HepG2 (cell line): Measurements from ENCODE around the gene TFAP2A. TPM values are rescaled to one million over a fixed set of nuclear protein-coding genes. Genes with fewer than 3 reads are reported as not detected.

ENCODE experiments used
- ATAC-seq: fragments of 200-7000 bp; cut with Tn5 transposase; 3 replicates; pipeline ENCODE4 v1.9.1; 2020; ENCODE audit warnings: mild to moderate bottlenecking, moderate library complexity
- BruUV-seq: library from RNA; stranded (reverse); fragments of 400-500 nt; replicated peaks from 2 replicates; lab custom pipeline; 2021; lab: Mats Ljungman, UMichigan
- CTCF ChIA-PET: fragments of 300-600 bp; formaldehyde crosslinking; extraction: SDS; loops from one replicate; lab custom pipeline; 2021; ENCODE audit warnings: low total read pairs, inconsistent platforms, low intra/inter-chr PET ratio; lab: Yijun Ruan, JAX
- POLR2A ChIA-PET: fragments of 350-600 bp; sonication (Branson Sonifier 250); formaldehyde crosslinking; loops from one replicate; lab custom pipeline; 2020; ENCODE audit warnings: antibody characterized with exemption, inconsistent platforms; lab: Yijun Ruan, JAX
- DNase-seq: peaks from one replicate; pipeline ENCODE4 v3.0.0-alpha.2; 2015; ENCODE audit warnings: low spot score
- FAIRE-seq: peaks from 3 replicates; lab custom pipeline; 2011; peaks lifted over from hg19 to GRCh38; lab: Jason Lieb, UNC
- H2AFZ ChIP-seq: one replicate; pipeline ENCODE4 v1.6.1; 2011; ENCODE audit warnings: low read length, inconsistent platforms
- H3K27ac ChIP-seq: fragments of 300-600 bp; 3 replicates; pipeline ENCODE4 v1.8.0; 2011; ENCODE audit warnings: mixed run types, mild to moderate bottlenecking, mixed read lengths, low read length, inconsistent platforms; ENCODE audit not compliant: insufficient read depth; ENCODE audit errors: extremely low read length
- H3K27me3 ChIP-seq, 2 experiments: fragments of 200-600 bp in 1 of 2; 2 replicates in 1 of 2; 3 replicates in 1 of 2; pipeline versions ENCODE4 v1.6.0 to v1.8.0; 2011; ENCODE audit warnings: low read length in 2 of 2, mild to moderate bottlenecking in 2 of 2, moderate library complexity in 2 of 2, inconsistent platforms in 1 of 2; ENCODE audit not compliant: insufficient read depth in 2 of 2, control insufficient read depth in 1 of 2
- H3K36me3 ChIP-seq, 2 experiments: fragments of 200-600 bp in 1 of 2; replicated peaks in 1 of 2; 2 replicates in 1 of 2; 3 replicates in 1 of 2; pipeline versions ENCODE4 v1.5.1 to v1.8.0; 2011; ENCODE audit warnings: low read length in 2 of 2, inconsistent platforms in 1 of 2; ENCODE audit not compliant: insufficient read depth in 2 of 2, control insufficient read depth in 1 of 2
- H3K4me1 ChIP-seq: 2 replicates; pipeline ENCODE4 v1.5.1; 2012; ENCODE audit warnings: low read length, inconsistent platforms; ENCODE audit not compliant: insufficient read depth
- H3K4me2 ChIP-seq: 2 replicates; pipeline ENCODE4 v1.6.0; 2011; ENCODE audit warnings: low read depth, low read length, inconsistent platforms
- H3K4me3 ChIP-seq, 3 experiments: fragments of 200-600 bp in 1 of 3; sonication (generic), shearing (Covaris generic) in 1 of 3; replicated peaks in 1 of 3; 2 replicates each; pipeline ENCODE4 v1.5.1; 2011 to 2016; ENCODE audit warnings: low read length in 3 of 3, inconsistent platforms in 2 of 3, low read depth in 2 of 3, mild to moderate bottlenecking in 2 of 3, control low read depth in 1 of 3, mixed read lengths in 1 of 3; ENCODE audit not compliant: insufficient read depth in 1 of 3
- H3K79me2 ChIP-seq: one replicate; pipeline ENCODE4 v1.6.1; 2011; ENCODE audit warnings: low read length, inconsistent platforms; ENCODE audit not compliant: insufficient read depth
- H3K9ac ChIP-seq: 2 replicates; pipeline ENCODE4 v1.6.0; 2011; ENCODE audit warnings: mild to moderate bottlenecking, low read depth, low read length, inconsistent platforms; ENCODE audit not compliant: insufficient read depth
- H3K9me3 ChIP-seq: 2 replicates; pipeline ENCODE4 v1.5.1; 2012; ENCODE audit warnings: mild to moderate bottlenecking, low read length
- H4K20me1 ChIP-seq: 2 replicates; pipeline ENCODE4 v1.6.0; 2011; ENCODE audit warnings: inconsistent platforms, mild to moderate bottlenecking, low read length, moderate library complexity; ENCODE audit not compliant: insufficient read depth
- AGO1 ChIP-seq: fragments of 200-400 bp; formaldehyde crosslinking; IDR thresholded peaks from 2 replicates; pipeline ENCODE4 v1.6.1; 2017; ENCODE audit warnings: mild to moderate bottlenecking, low read depth, low read length, moderate library complexity; ENCODE audit not compliant: poor library complexity, severe bottlenecking
- ATF5 ChIP-seq: sonication (generic); formaldehyde crosslinking; IDR thresholded peaks from 2 replicates; pipeline ENCODE4 v1.4.0; 2020; ENCODE audit warnings: mild to moderate bottlenecking, low read depth, missing genetic modification reagents
- FOSL2 ChIP-seq: sonication (generic); formaldehyde crosslinking; IDR thresholded peaks from 2 replicates; pipeline ENCODE4 v1.4.0; 2020; ENCODE audit warnings: missing genetic modification reagents
- FOXM1 ChIP-seq: sonication (generic); formaldehyde crosslinking; IDR thresholded peaks from 2 replicates; pipeline ENCODE4 v1.5.0; 2020; ENCODE audit warnings: missing genetic modification reagents
- GFI1 ChIP-seq: sonication (generic); formaldehyde crosslinking; IDR thresholded peaks from 2 replicates; pipeline ENCODE4 v1.5.0; 2020; ENCODE audit warnings: missing genetic modification reagents, mild to moderate bottlenecking, borderline replicate concordance
- GPBP1L1 ChIP-seq: sonication (generic); formaldehyde crosslinking; IDR thresholded peaks from 2 replicates; pipeline ENCODE4 v1.5.0; 2020; ENCODE audit warnings: mild to moderate bottlenecking, missing genetic modification reagents
- HCFC1 ChIP-seq: fragments of 150-350 bp; IDR thresholded peaks from 2 replicates; pipeline ENCODE4 v1.6.1; 2014; ENCODE audit warnings: low read depth, low read length
- JUND ChIP-seq: sonication (generic); formaldehyde crosslinking; IDR thresholded peaks from 2 replicates; pipeline ENCODE4 v1.8.0; 2022; ENCODE audit warnings: mild to moderate bottlenecking, missing genetic modification reagents
- KLF13 ChIP-seq: sonication (generic); formaldehyde crosslinking; IDR thresholded peaks from 2 replicates; pipeline ENCODE4 v1.4.0; 2020; ENCODE audit warnings: mild to moderate bottlenecking, missing genetic modification reagents
- MIER2 ChIP-seq: IDR thresholded peaks from 2 replicates; pipeline ENCODE4 v1.6.1; 2016; ENCODE audit warnings: missing biosample characterization, missing genetic modification reagents
- RFXAP ChIP-seq: sonication (generic); formaldehyde crosslinking; IDR thresholded peaks from 2 replicates; pipeline ENCODE4 v1.4.0; 2020; ENCODE audit warnings: missing genetic modification reagents, borderline replicate concordance
- SOX13 ChIP-seq, 3 experiments: fragments of 450-650 bp in 1 of 3; sonication (generic) in 1 of 3; formaldehyde crosslinking in 1 of 3; IDR thresholded peaks in 2 of 3; conservative IDR thresholded peaks in 1 of 3; 2 replicates each; pipeline versions ENCODE4 v1.5.0 to v1.6.1; 2016 to 2020; ENCODE audit warnings: antibody characterized with exemption in 1 of 3, mild to moderate bottlenecking in 1 of 3, missing compliant biosample characterization in 1 of 3, missing genetic modification reagents in 1 of 3, moderate library complexity in 1 of 3
- ZNF138 ChIP-seq: sonication (generic); formaldehyde crosslinking; IDR thresholded peaks from 2 replicates; pipeline ENCODE4 v1.5.0; 2020; ENCODE audit warnings: mild to moderate bottlenecking, low read depth, missing genetic modification reagents
- WGBS: methylation state at CpG from one replicate; pipeline ENCODE4 v1.1.6; 2017; ENCODE audit warnings: low lambda C conversion rate; 5-methylcytosine and 5-hydroxymethylcytosine counted together
- in situ Hi-C: cut with HindIII; loops from 2 replicates; pipeline ENCODE4 v1.10.0; 2017; ENCODE audit warnings: low pct_unique_long_range_greater_than_20kb; ENCODE audit not compliant: extremely low pct_ligation_motif_present
- intact Hi-C: fragments of 100-400 bp; cut with micrococcal nuclease; formaldehyde crosslinking; loops from one replicate; pipeline ENCODE4 v1.10.0; 2022; ENCODE audit not compliant: unreplicated experiment
- polyA plus RNA-seq, 8 experiments: library from polyadenylated mRNA; depleted of rRNA in 3 of 8; stranded (reverse) in 7 of 8; unstranded in 1 of 8; fragments of >200 nt; fragmentation: Illumina TruSeq in 4 of 8; extraction: Trizol in 4 of 8; gene quantifications; 2 replicates each; pipeline versions ENCODE4 v1.2.1 to v1.2.3, GENCODE V29; 2011 to 2016; ENCODE audit warnings: low read depth in 4 of 8, missing spikeins in 1 of 8, mixed read lengths in 1 of 8; ENCODE audit not compliant: insufficient read depth in 1 of 8
- total RNA-seq, 5 experiments: library from RNA; depleted of rRNA; stranded (reverse); fragments of >200 nt; fragmentation: Illumina TruSeq; extraction: Trizol; gene quantifications; 2 replicates each; pipeline ENCODE4 v1.2.3, GENCODE V29; 2016; ENCODE audit warnings: low read depth in 1 of 5

The TFAP2A gene
- total and polyA plus RNA-seq, 2 of the 13 experiments (the other 11 are each of a cell fraction or from before 2014, with no cell fraction given), result not detected

GRCh38 chr6:10391799-10392198 is 23.1 kb downstream of the TFAP2A start:
- FAIRE-seq (no peak), ATAC-seq (no peak), DNase-seq (no peak)
- H3K4me3 ChIP-seq, result no peak overlapping the region
- H4K20me1 ChIP-seq, result no peaks in the 10 kb centered on the region
- H3K9me3 ChIP-seq, result no peaks in the 10 kb centered on the region
- ChIA-PET CTCF (no interaction called here), POLR2A (no interaction called here)
- H3K79me2 ChIP-seq, result no peaks in the 10 kb centered on the region
- no peak overlapping the region for H3K9ac ChIP-seq
- no TSS peak for BruUV-seq
- intact Hi-C loops, result no loop called here
- H3K36me3 ChIP-seq, result no peaks in the 10 kb centered on the region
- H3K4me2 ChIP-seq, result no peak overlapping the region
- 18% methylated on average over 10 of the region's 10 CpGs for WGBS
- H3K4me1 ChIP-seq, result no peaks in the 10 kb centered on the region
- no peak for TF ChIP-seq MIER2 (CRISPR knock-in tag)
- no peak for TF ChIP-seq ZNF138 (CRISPR knock-in tag)
- TF ChIP-seq GFI1, result no peak
- no peak for TF ChIP-seq AGO1
- TF ChIP-seq KLF13, result no peak
- TF ChIP-seq HCFC1, result no peak
- TF ChIP-seq FOSL2, result no peak
- TF ChIP-seq, all 625 proteins: peak for 0
- in situ Hi-C loops, result no loop called here
- Histone ChIP-seq H2AFZ (no peak overlapping the region), H3K27me3 (peaks cover 4 to 66% of the 10 kb centered on the region in 2 experiments; a peak in 3 of 5 replicates), H3K27ac (no peak overlapping the region)

DNA sequence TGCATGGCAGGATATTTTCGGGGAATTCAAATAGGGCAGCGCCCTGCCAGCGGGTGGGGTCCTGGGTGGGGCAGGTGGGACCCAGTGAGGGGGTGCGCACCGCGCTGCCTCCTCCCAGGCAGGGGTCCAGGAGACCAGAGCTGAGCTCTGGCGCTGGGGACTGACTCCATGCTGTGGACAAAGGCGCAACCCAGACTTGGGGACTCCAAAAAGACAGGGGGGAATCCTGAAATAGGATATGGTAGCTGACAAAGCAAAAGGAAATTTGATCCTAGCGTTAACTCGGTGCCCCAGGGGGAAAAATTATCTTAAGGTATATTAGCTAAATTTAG is 23.6 kb downstream of the TFAP2A start:
- H3K4me3 ChIP-seq, result no peak overlapping the region
- peaks cover 5 to 68% of the 10 kb centered on the region in 2 experiments; a peak in 3 of 5 replicates for H3K27me3 ChIP-seq
- H2AFZ ChIP-seq, result no peak overlapping the region
- CTCF ChIA-PET, result no interaction called here
- no TSS peak for BruUV-seq
- no peak for ATAC-seq
- in situ Hi-C loops, result no loop called here
- no peaks in the 10 kb centered on the region for H3K79me2 ChIP-seq
- no peaks in the 10 kb centered on the region for H3K36me3 ChIP-seq
- WGBS, result 19% methylated on average over 10 of the region's 10 CpGs
- no peak overlapping the region for H3K9ac ChIP-seq
- no peak overlapping the region for H3K4me2 ChIP-seq
- H3K9me3 ChIP-seq, result no peaks in the 10 kb centered on the region
- POLR2A ChIA-PET, result no interaction called here
- intact Hi-C loops, result no loop called here
- no peak for DNase-seq
- FAIRE-seq, result no peak
- H4K20me1 ChIP-seq, result no peaks in the 10 kb centered on the region
- no peak overlapping the region for H3K27ac ChIP-seq
- no peaks in the 10 kb centered on the region for H3K4me1 ChIP-seq
- TF ChIP-seq GPBP1L1 (CRISPR knock-in tag), result no peak
- TF ChIP-seq RFXAP (CRISPR knock-in tag), result no peak
- TF ChIP-seq ATF5 (CRISPR knock-in tag), result no peak
- no peak for TF ChIP-seq JUND
- TF ChIP-seq FOXM1 (CRISPR knock-in tag), result no peak
- TF ChIP-seq SOX13 (IDR thresholded peaks at IDR 0.05), result no peak
- TF ChIP-seq SOX13 (CRISPR knock-in tag; conservative IDR thresholded peaks at IDR 0.05 in 1 of 2, IDR thresholded peaks at IDR 0.05 in 1 of 2), result no peak
